Fibroblast of lung (primary cell): ENCODE results near the gene ADGRD2.

Source experiments
- EZH2 ChIP-seq: IDR thresholded peaks from 2 replicates; pipeline ENCODE4 v1.5.1; 2012; ENCODE audit warnings: low read length, control low read depth, mild to moderate bottlenecking; ENCODE audit errors: missing control alignments
- TF ChIP-seq, protein P1 (sequence below), 2 donors: IDR thresholded peaks in 1 of 2; conservative IDR thresholded peaks in 1 of 2; 1 replicate in 1 of 2; 2 replicates in 1 of 2; pipeline ENCODE4 v1.5.1; 2011 to 2012; ENCODE audit warnings: low read length in 2 of 2, control low read depth in 1 of 2, inconsistent platforms in 1 of 2, low read depth in 1 of 2, mild to moderate bottlenecking in 1 of 2

GRCh38 chr9:124488641-124489210, 38.5 kb downstream of the ADGRD2 start:
- TF ChIP-seq, protein P1, sequence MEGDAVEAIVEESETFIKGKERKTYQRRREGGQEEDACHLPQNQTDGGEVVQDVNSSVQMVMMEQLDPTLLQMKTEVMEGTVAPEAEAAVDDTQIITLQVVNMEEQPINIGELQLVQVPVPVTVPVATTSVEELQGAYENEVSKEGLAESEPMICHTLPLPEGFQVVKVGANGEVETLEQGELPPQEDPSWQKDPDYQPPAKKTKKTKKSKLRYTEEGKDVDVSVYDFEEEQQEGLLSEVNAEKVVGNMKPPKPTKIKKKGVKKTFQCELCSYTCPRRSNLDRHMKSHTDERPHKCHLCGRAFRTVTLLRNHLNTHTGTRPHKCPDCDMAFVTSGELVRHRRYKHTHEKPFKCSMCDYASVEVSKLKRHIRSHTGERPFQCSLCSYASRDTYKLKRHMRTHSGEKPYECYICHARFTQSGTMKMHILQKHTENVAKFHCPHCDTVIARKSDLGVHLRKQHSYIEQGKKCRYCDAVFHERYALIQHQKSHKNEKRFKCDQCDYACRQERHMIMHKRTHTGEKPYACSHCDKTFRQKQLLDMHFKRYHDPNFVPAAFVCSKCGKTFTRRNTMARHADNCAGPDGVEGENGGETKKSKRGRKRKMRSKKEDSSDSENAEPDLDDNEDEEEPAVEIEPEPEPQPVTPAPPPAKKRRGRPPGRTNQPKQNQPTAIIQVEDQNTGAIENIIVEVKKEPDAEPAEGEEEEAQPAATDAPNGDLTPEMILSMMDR (conservative IDR thresholded peaks at IDR 0.05 in 1 of 2, IDR thresholded peaks at IDR 0.05 in 1 of 2; ENCODE audit: low read depth in 1 of 2, low read length in 2 of 2) = no peak
- TF ChIP-seq EZH2 = no peak
